Measurements from ENCODE around the gene CCBE1. TPM values are rescaled to one million over a fixed set of nuclear protein-coding genes. Genes with fewer than 3 reads are reported as not detected.
A peak's percentile ranks its signal among the peaks of the same experiment; 100 is the strongest.
"Not testable (repeated sequence)": the region's sequence is repeated elsewhere in the genome, so short reads cannot be mapped to it uniquely, and the experiment has no call there.

The CCBE1 gene
- total RNA-seq, 2 donors from 2014 or later = not detected

DNA sequence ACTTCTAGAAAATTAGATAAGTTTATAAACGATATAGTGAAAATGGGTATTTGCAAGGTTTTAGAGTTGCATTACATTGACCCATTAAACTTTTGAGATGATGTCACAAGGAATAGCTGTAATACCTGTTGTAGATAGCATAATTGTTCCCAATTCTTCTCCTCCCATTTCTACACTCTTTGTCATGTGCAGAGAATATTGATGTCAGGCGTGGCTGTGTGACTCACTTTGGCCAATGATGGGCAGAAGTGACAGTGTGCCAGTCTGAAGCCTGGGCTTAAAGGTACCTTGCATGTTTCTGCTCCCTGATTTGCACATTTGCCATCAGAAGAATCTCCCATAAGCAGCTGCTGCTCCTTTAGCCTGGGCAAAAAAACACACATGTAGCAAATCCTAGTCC lies 26.9 kb upstream of the CCBE1 start:
- no peaks in the 10 kb centered on the region for H3K27me3 Mint-ChIP-seq
- no peaks in the 10 kb centered on the region for H3K4me1 Mint-ChIP-seq (ENCODE audit: low read depth in 2 of 2)

DNA sequence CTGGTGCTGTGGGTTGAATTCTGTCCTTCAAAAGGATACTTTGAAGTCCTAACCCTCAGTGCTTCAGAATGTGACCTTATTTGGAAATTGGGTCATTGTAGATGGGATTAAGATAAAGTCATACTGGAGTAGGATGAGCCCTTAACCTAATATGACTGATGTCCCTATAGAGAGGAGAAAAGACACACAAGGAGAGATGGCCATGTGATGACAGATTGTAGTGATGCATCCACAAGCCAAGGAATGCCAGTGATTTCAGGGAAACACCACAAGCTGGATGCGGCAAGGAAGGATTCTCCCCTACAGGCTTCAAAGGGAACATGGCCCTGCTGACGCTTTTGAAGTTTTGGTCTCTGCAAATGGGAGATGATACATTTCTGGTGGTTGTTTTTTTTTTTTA lies 24.7 kb upstream of the CCBE1 start:
- ATAC-seq = no peak
- no peak for DNase-seq (ENCODE audit: low spot score)
- no peak overlapping the region for H3K27ac Mint-ChIP-seq
- H3K4me3 Mint-ChIP-seq = no peak overlapping the region
- no peaks in the 10 kb centered on the region for H3K36me3 Mint-ChIP-seq
- no peaks in the 10 kb centered on the region for H3K4me1 Mint-ChIP-seq (ENCODE audit: low read depth in 2 of 2)
- no peaks in the 10 kb centered on the region for H3K27me3 Mint-ChIP-seq
- no peaks in the 10 kb centered on the region for H3K9me3 Mint-ChIP-seq

More for the DNA sequence above, 26.9 kb upstream of the CCBE1 start:
- no peak overlapping the region for H3K4me3 Mint-ChIP-seq
- no peaks in the 10 kb centered on the region for H3K36me3 Mint-ChIP-seq
- no peak overlapping the region for H3K27ac Mint-ChIP-seq
- DNase-seq (ENCODE audit: low spot score) = no peak
- ATAC-seq = no peak
- H3K9me3 Mint-ChIP-seq = no peaks in the 10 kb centered on the region

DNA sequence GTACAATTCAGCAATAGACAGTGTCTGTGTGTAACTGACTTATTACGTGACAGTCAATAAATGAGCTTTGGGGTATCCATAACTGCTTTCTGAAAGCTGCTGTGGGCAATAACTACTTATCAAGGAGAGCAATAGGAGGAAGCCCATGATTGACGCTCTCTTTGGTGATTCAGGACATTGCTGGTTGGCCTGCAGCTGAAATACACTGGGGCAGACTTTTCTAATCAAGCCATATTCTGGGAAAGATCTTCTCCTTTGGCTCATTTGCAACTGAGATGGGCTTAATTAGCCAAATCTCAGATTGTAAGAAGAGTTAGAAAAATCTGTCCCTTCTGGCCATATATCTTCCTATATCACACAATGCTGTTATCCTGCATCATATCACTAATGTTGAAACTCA lies 24.0 kb upstream of the CCBE1 start:
- DNase-seq (ENCODE audit: low spot score) (no peak), ATAC-seq (no peak)
- H3K4me1 Mint-ChIP-seq (ENCODE audit: low read depth in 2 of 2) = no peaks in the 10 kb centered on the region

DNA sequence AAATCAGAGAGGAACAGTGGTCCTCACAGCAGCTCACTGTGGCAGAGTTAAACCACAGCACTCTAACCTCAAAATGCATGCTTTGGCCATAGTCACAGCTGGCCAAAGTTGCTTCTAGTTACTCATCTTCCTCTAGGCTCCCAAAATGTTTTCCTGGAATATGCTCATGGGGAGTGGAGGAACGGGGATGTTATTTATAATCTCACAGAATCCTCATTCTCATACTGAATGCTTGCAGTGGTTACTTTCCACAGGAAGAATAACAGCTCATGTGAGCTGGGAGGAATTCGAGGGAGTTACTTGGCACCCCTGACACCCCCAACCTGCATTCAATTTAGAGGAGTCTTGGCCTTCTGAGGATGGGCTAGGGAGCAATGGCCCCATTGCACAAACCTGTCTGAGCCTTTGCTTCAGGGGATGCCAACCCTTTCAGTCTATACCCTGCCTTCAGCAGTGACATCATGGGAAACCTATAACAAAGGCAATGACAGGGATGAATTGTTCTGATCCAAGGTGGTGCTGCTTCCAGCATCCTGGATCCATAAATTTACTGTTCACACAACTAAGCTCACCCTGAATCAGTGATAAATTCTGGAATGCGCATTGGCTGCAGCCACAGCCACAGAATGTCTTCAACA lies 22.4 kb upstream of the CCBE1 start:
- H3K27ac Mint-ChIP-seq = no peak overlapping the region
- H3K36me3 Mint-ChIP-seq = no peaks in the 10 kb centered on the region
- H3K4me1 Mint-ChIP-seq (ENCODE audit: low read depth in 2 of 2) = no peaks in the 10 kb centered on the region
- no peaks in the 10 kb centered on the region for H3K27me3 Mint-ChIP-seq
- ATAC-seq (no peak), DNase-seq (ENCODE audit: low spot score) (no peak)
- H3K9me3 Mint-ChIP-seq = peaks cover under 1% of the 10 kb centered on the region
- no peak overlapping the region for H3K4me3 Mint-ChIP-seq

More for the DNA sequence above, 24.0 kb upstream of the CCBE1 start:
- Mint-ChIP-seq H3K27me3 (no peaks in the 10 kb centered on the region), H3K4me3 (no peak overlapping the region), H3K27ac (no peak overlapping the region), H3K9me3 (no peaks in the 10 kb centered on the region), H3K36me3 (no peaks in the 10 kb centered on the region)

DNA sequence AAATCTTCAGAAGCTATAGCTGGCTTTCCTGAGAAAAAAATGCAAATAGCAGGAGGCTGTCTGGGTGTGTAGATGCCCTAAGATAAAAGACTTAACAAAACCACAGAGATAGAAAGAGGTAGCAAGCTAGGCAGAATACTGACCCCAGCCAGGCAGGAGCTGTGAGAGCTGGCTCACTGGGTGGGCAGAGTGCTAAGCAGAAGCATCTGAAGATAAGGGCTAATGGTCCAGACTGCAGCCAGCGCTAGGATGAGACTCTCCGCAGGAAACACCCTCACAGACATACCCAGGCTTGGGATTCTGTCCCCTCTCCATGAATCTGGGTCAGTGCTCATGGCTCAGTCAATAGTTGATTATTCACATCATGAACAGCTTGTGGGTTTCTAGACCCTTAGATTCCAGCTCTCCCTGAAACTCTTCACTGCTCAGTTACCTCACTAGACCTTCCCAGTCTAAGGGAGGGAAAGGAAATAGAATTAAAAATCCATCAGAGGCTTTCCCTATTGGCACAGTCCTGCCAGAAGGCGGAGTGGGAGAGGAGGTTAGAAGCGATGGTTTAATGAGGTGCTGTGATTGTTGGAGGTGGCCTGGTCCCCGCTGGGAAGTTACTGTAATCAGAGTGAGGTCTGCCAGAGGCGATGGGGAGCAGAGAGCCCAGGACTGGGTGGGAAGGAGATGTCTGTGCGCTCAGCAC lies 21.4 kb upstream of the CCBE1 start:
- no peak for ATAC-seq
- H3K4me3 Mint-ChIP-seq = no peak overlapping the region

GRCh38 chr18:59718108-59718463 lies 20.9 kb upstream of the CCBE1 start:
- H3K36me3 Mint-ChIP-seq = no peaks in the 10 kb centered on the region
- no peak overlapping the region for H3K27ac Mint-ChIP-seq
- H3K27me3 Mint-ChIP-seq = no peaks in the 10 kb centered on the region
- ATAC-seq (no peak), DNase-seq (ENCODE audit: low spot score) (no peak)
- no peaks in the 10 kb centered on the region for H3K4me1 Mint-ChIP-seq (ENCODE audit: low read depth in 2 of 2)
- H3K9me3 Mint-ChIP-seq = peaks cover 3% of the 10 kb centered on the region
- no peak overlapping the region for H3K4me3 Mint-ChIP-seq

More for the DNA sequence above, 21.4 kb upstream of the CCBE1 start:
- Mint-ChIP-seq H3K9me3 (peaks cover 3% of the 10 kb centered on the region), H3K27ac (no peak overlapping the region), H3K4me1 (ENCODE audit: low read depth in 2 of 2) (no peaks in the 10 kb centered on the region), H3K27me3 (no peaks in the 10 kb centered on the region), H3K36me3 (no peaks in the 10 kb centered on the region)
- DNase-seq (ENCODE audit: low spot score) = no peak

DNA sequence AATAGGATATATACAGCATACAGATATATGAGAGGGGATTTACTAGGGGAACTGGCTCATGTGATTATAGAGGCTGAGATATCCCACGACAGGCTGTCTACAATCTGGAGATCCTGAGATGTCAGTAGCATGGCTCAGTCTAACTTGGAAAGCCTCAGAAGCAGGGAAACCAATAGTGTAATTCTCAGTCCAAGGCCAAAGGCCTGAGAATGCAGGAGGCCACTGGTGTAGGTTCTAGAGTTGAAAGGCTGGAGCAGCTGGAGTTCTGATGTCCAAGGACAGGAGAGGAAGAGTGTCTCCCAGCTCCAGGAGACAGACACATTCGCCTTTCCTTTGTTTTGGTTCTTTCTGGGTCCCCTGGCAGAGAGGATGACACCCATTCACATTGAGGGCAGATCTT lies 20.1 kb upstream of the CCBE1 start:
- ATAC-seq (no peak), DNase-seq (ENCODE audit: low spot score) (no peak)
- Mint-ChIP-seq H3K4me1 (ENCODE audit: low read depth in 2 of 2) (no peaks in the 10 kb centered on the region), H3K27me3 (no peaks in the 10 kb centered on the region), H3K4me3 (no peak overlapping the region), H3K27ac (no peak overlapping the region), H3K9me3 (peaks cover 6% of the 10 kb centered on the region), H3K36me3 (no peaks in the 10 kb centered on the region)

DNA sequence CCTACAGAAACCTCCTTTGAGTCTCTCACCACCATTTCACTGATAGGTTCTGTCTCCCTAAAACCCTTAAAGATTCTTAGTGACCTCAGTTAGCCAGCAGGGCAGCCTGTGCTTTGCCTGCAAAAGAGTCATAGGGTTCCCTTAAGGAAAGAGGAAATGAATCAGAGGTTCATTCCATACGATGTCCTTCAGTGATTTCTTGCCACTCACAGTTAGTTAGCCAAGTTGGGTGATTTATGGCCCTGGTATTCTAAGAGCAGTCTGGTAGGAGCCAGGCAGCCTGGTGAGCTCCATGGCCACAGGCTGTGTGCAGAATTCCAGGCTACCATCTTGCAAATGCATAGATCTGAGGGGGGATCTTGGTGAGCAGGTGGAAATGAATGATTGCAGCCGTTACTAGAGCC lies 18.7 kb upstream of the CCBE1 start:
- H3K27me3 Mint-ChIP-seq = no peaks in the 10 kb centered on the region
- peaks cover 6% of the 10 kb centered on the region for H3K9me3 Mint-ChIP-seq
- H3K4me3 Mint-ChIP-seq = no peak overlapping the region
- H3K36me3 Mint-ChIP-seq = no peaks in the 10 kb centered on the region
- ATAC-seq (no peak), DNase-seq (ENCODE audit: low spot score) (no peak)
- H3K4me1 Mint-ChIP-seq (ENCODE audit: low read depth in 2 of 2) = no peaks in the 10 kb centered on the region
- no peak overlapping the region for H3K27ac Mint-ChIP-seq

- H3K9me3 Mint-ChIP-seq = peaks cover 6% of the 10 kb centered on the region
- no peak for ATAC-seq
Observed at GRCh38 chr18:59715445-59715844, 18.2 kb upstream of the CCBE1 start.

GRCh38 chr18:59714096-59714495 lies 16.9 kb upstream of the CCBE1 start:
- not testable (repeated sequence) for DNase-seq (ENCODE audit: low spot score); H3K9me3 Mint-ChIP-seq; ATAC-seq; H3K27ac Mint-ChIP-seq; H3K4me3 Mint-ChIP-seq; H3K4me1 Mint-ChIP-seq (ENCODE audit: low read depth in 2 of 2); H3K27me3 Mint-ChIP-seq; H3K36me3 Mint-ChIP-seq

More at GRCh38 chr18:59715445-59715844, 18.2 kb upstream of the CCBE1 start:
- H3K36me3 Mint-ChIP-seq = no peaks in the 10 kb centered on the region
- H3K27me3 Mint-ChIP-seq = no peaks in the 10 kb centered on the region
- H3K4me1 Mint-ChIP-seq (ENCODE audit: low read depth in 2 of 2) = no peaks in the 10 kb centered on the region
- H3K27ac Mint-ChIP-seq = no peak overlapping the region
- no peak for DNase-seq (ENCODE audit: low spot score)
- no peak overlapping the region for H3K4me3 Mint-ChIP-seq

- H3K27ac Mint-ChIP-seq = no peak overlapping the region
- H3K27me3 Mint-ChIP-seq = no peaks in the 10 kb centered on the region
- H3K36me3 Mint-ChIP-seq = no peaks in the 10 kb centered on the region
- peaks cover 6% of the 10 kb centered on the region for H3K9me3 Mint-ChIP-seq
- no peak for DNase-seq (ENCODE audit: low spot score)
- no peak overlapping the region for H3K4me3 Mint-ChIP-seq
- ATAC-seq = no peak
- H3K4me1 Mint-ChIP-seq (ENCODE audit: low read depth in 2 of 2) = no peaks in the 10 kb centered on the region
Observed at GRCh38 chr18:59712311-59712710, 15.1 kb upstream of the CCBE1 start.

GRCh38 chr18:59708988-59709387 lies 11.8 kb upstream of the CCBE1 start:
- DNase-seq (ENCODE audit: low spot score) = no peak

DNA sequence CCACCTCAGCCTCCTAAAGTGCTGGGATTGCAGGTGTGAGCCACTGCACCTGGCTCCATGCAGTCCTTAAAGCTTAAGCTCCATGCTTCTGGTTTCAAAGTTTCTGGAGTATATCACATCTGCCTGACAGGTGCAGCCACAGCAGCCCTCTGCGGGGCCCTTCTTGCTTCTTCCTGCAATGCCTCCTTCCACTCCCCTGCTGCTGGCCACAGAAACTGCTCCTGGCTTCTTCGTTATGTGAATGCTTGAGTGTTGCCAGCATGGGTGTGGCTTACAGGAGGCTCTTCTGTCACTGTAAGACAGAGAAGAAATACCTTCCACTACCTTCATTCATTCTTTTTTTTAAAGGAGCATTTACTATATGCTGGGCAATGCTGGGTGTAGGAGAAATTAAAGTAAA lies 10.1 kb upstream of the CCBE1 start:
- H3K27ac Mint-ChIP-seq = no peak overlapping the region
- H3K4me1 Mint-ChIP-seq (ENCODE audit: low read depth in 2 of 2) = no peaks in the 10 kb centered on the region
- peaks cover 0 to 11% of the 10 kb centered on the region in 2 donors for H3K27me3 Mint-ChIP-seq
- DNase-seq (ENCODE audit: low spot score) (no peak), ATAC-seq (no peak)
- no peak overlapping the region for H3K4me3 Mint-ChIP-seq
- H3K9me3 Mint-ChIP-seq = no peaks in the 10 kb centered on the region
- H3K36me3 Mint-ChIP-seq = no peaks in the 10 kb centered on the region

More at GRCh38 chr18:59708988-59709387, 11.8 kb upstream of the CCBE1 start:
- no peaks in the 10 kb centered on the region for H3K4me1 Mint-ChIP-seq (ENCODE audit: low read depth in 2 of 2)
- H3K36me3 Mint-ChIP-seq = no peaks in the 10 kb centered on the region
- no peak for ATAC-seq
- H3K9me3 Mint-ChIP-seq = peaks cover 3% of the 10 kb centered on the region
- no peak overlapping the region for H3K4me3 Mint-ChIP-seq
- no peak overlapping the region for H3K27ac Mint-ChIP-seq
- peaks cover 0 to 11% of the 10 kb centered on the region in 2 donors for H3K27me3 Mint-ChIP-seq

DNA sequence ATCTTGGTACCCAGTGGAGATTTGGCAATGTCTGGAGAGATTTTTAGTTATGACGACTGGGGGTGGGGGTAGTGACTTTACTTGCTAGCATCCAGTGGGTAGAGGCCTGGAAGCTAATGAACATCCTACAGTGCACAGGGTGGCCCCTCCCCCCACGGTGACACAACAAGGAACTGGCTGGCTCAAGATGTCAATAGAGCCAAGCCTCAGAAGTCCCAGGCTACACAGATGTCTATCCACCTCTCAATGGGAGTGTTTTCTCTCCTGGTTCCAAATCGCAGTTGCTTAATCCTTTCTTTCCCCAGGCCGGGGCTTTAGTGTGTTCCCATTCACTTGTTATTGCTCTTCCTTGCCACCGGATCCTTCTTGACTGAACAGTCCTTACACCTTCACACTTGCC lies 9.3 kb upstream of the CCBE1 start:
- DNase-seq (ENCODE audit: low spot score) (no peak), ATAC-seq (peak in 1 of 2 donors; percentile 36)
- Mint-ChIP-seq H3K4me3 (no peak overlapping the region), H3K36me3 (no peaks in the 10 kb centered on the region), H3K27me3 (peaks cover 0 to 11% of the 10 kb centered on the region in 2 donors), H3K27ac (no peak overlapping the region), H3K4me1 (ENCODE audit: low read depth in 2 of 2) (no peaks in the 10 kb centered on the region), H3K9me3 (no peaks in the 10 kb centered on the region)
